GM12865 (cell line): ENCODE results near the gene LRP6.

Source experiments
- DNase-seq: peaks from one replicate; pipeline ENCODE4 v3.0.0; 2010; ENCODE audit warnings: low read depth
- H3K4me3 ChIP-seq: 2 replicates; pipeline ENCODE4 v1.5.1; 2011; ENCODE audit warnings: mild to moderate bottlenecking, low read depth, low read length, control low read depth
- CTCF ChIP-seq: IDR thresholded peaks from 2 replicates; pipeline ENCODE4 v1.5.1; 2011; ENCODE audit warnings: low read length, control low read depth, low read depth, inconsistent platforms; ENCODE audit not compliant: insufficient read depth; ENCODE audit errors: missing control alignments

Gene LRP6

GRCh38 chr12:12214635-12215131, 52.2 kb downstream of the LRP6 start:
- no peak overlapping the region for H3K4me3 ChIP-seq

GRCh38 chr12:12214201-12214600, 52.6 kb downstream of the LRP6 start:
- DNase-seq = no peak
- TF ChIP-seq CTCF = no peak
- no peak overlapping the region for H3K4me3 ChIP-seq

More at GRCh38 chr12:12214635-12215131, 52.2 kb downstream of the LRP6 start:
- no peak for TF ChIP-seq CTCF
- DNase-seq = peak; percentile 46

GRCh38 chr12:12212769-12213168, 54.1 kb downstream of the LRP6 start:
- no peak for DNase-seq
- no peak for TF ChIP-seq CTCF
- no peak overlapping the region for H3K4me3 ChIP-seq

GRCh38 chr12:12210983-12211382, 55.9 kb downstream of the LRP6 start:
- peak; percentile 33 for DNase-seq
- H3K4me3 ChIP-seq = no peak overlapping the region
- no peak for TF ChIP-seq CTCF

- DNase-seq = no peak
- TF ChIP-seq CTCF = no peak
- H3K4me3 ChIP-seq = no peak overlapping the region
Observed at GRCh38 chr12:12210416-12210815, 56.4 kb downstream of the LRP6 start.

GRCh38 chr12:12209675-12210074, 57.2 kb downstream of the LRP6 start:
- TF ChIP-seq CTCF = no peak
- DNase-seq = no peak

GRCh38 chr12:12209043-12209442, 57.8 kb downstream of the LRP6 start:
- no peak for DNase-seq
- no peak for TF ChIP-seq CTCF
- no peak overlapping the region for H3K4me3 ChIP-seq

More at GRCh38 chr12:12209675-12210074, 57.2 kb downstream of the LRP6 start:
- H3K4me3 ChIP-seq = no peak overlapping the region
